HAP-1 (cell line): ENCODE results near the gene SH3D19.

Experiments
- DNase-seq, 2 experiments: peaks; one replicate each; pipeline ENCODE4 v3.0.0-alpha.2; 2016 to 2020; ENCODE audit warnings: low spot score in 2 of 2
- H3K27me3 ChIP-seq: fragments of 250-450 bp; sonication (Bioruptor Pico); 2 replicates; pipeline ENCODE4 v1.5.1; 2020; ENCODE audit warnings: low read depth, mild to moderate bottlenecking, moderate library complexity
- H3K36me3 ChIP-seq: fragments of 250-450 bp; sonication (Bioruptor Pico); replicated peaks from 2 replicates; pipeline ENCODE4 v1.5.1; 2020; ENCODE audit warnings: mild to moderate bottlenecking
- H3K4me1 ChIP-seq: fragments of 250-450 bp; sonication (Bioruptor Pico); 2 replicates; pipeline ENCODE4 v1.5.1; 2020; ENCODE audit warnings: mild to moderate bottlenecking
- H3K4me3 ChIP-seq: fragments of 250-450 bp; sonication (Bioruptor Pico); 2 replicates; pipeline ENCODE4 v1.5.1; 2020; ENCODE audit warnings: mild to moderate bottlenecking, moderate library complexity
- H3K9me3 ChIP-seq: fragments of 250-450 bp; sonication (Bioruptor Pico); 2 replicates; pipeline ENCODE4 v1.5.1; 2020; ENCODE audit warnings: mild to moderate bottlenecking, moderate library complexity
- in situ Hi-C: fragments of 300-500 bp; cut with MboI; formaldehyde crosslinking; loops from 3 replicates; pipeline ENCODE4 v1.14.3; 2020; ENCODE audit warnings: low sequenced_read_pairs, inconsistent platforms, mixed read lengths

SH3D19 gene

DNA sequence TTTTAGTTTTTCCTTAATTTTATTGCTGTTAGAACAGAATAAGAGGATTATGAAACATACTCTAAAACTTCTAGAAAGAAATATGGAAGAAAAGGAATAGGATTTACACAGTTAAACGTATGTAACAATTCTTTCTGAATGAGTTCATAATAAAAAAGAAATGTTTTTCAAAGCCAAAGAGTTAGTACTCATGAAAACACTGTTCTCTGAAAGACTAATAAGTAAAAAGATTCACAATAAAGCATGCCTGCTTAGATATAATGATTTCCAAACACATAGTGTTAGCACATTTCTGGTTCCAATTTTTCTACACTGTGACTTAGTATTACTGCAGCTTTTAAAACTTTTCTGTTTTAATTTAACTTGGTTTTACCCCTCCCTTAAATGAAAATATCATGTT lies 98.2 kb downstream of the SH3D19 start:
- H3K4me3 ChIP-seq, result no peak overlapping the region
- in situ Hi-C loops, result no loop called here
- DNase-seq, result no peak
- H3K36me3 ChIP-seq, result no peaks in the 10 kb centered on the region
- no peaks in the 10 kb centered on the region for H3K9me3 ChIP-seq
- H3K27me3 ChIP-seq, result no peaks in the 10 kb centered on the region
- peaks cover 8% of the 10 kb centered on the region; the same call in 1 of the 2 replicates for H3K4me1 ChIP-seq

DNA sequence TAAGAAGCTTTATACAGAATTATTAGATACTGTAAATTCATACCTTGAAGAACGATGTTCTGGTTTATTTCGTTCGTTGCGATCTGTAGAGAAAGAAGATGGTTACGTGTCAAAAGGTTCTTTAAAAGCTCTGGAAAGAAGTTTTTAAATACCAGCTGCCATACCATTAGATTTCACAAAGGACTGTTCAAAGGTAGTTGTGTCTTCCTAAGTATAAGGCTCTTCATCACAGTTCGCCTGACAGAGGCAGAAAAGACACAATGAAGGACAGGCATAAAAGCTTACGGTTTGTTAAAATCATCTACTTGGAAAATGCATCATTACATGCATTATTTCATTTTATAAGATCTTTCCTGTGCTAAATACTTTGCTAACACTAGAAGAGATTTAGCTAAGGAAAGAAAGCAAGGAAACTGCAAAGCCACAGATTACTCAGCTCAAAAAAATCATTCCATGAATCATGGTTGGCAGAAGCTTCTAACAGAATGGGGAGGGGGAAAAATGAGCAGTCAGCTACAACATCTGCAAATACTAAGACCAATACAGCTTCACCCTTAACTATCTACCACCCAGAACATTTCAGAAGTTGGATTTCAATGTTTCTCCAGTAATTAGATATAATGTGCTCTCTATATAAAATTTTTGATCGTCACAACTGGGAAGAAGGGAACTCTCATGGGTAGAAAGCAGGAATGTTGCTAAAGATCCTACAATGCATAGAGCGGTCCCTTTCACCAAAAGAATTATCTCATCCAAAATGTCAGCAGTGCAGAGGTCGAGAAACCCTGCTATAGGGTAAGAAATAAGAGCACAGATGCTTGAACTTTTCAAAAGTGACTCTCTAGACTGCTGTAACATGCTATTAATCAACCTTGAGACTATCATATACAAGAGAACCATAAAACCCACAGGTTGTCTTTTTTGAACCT lies 99.1 kb downstream of the SH3D19 start:
- in situ Hi-C loops, result no loop called here

DNA sequence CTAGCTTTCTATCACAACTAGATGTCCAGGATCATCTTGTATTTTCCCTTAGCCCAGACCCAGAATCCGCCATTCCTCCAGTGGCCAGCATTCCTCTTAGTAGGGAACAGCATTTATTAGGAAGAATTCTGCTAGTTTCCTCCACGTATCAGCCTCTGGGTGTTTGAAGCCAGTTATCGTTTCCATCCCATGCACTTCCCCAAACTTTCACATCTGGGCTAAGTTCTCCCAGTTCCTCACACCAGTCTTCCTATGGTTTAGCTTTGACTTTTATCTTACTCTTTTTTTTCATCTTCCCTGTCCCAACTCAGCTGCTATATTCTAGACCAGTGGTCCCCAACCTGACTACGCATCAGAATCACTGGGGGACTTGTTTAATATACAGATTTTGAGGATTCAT lies 101.9 kb downstream of the SH3D19 start:
- Histone ChIP-seq H3K4me3 (no peak overlapping the region), H3K9me3 (no peaks in the 10 kb centered on the region), H3K27me3 (no peaks in the 10 kb centered on the region), H3K36me3 (no peaks in the 10 kb centered on the region), H3K4me1 (peaks cover 8% of the 10 kb centered on the region; the same call in 1 of the 2 replicates)
- in situ Hi-C loops, result no loop called here
- DNase-seq, result no peak

More for the DNA sequence above, 99.1 kb downstream of the SH3D19 start:
- H3K4me3 ChIP-seq, result no peak overlapping the region
- H3K36me3 ChIP-seq, result no peaks in the 10 kb centered on the region
- DNase-seq, result no peak
- H3K9me3 ChIP-seq, result no peaks in the 10 kb centered on the region
- no peaks in the 10 kb centered on the region for H3K27me3 ChIP-seq
- peaks cover 8% of the 10 kb centered on the region; the same call in 1 of the 2 replicates for H3K4me1 ChIP-seq

DNA sequence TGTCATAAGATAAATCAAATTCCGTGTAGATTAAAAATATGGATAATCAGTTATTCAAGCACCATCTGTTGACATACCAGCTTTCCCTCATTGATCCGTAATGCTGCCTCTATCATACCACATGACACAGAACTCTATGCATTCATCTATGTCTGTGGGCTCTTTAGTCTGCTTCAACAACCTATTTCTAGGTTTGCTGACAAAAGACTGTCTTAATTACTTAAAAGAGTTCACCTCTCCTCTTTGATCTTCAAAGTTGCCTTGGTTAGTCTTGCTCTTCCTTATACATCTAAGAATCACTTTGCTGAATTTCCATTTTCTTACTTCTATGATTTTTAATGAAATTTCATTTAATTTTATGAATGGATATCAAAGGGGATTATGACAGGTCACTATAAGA lies 105.5 kb downstream of the SH3D19 start:
- H3K36me3 ChIP-seq, result no peaks in the 10 kb centered on the region
- DNase-seq, result no peak
- no peaks in the 10 kb centered on the region for H3K27me3 ChIP-seq
- no peaks in the 10 kb centered on the region for H3K9me3 ChIP-seq
- in situ Hi-C loops, result no loop called here
- no peak overlapping the region for H3K4me3 ChIP-seq
- H3K4me1 ChIP-seq, result no peaks in the 10 kb centered on the region

DNA sequence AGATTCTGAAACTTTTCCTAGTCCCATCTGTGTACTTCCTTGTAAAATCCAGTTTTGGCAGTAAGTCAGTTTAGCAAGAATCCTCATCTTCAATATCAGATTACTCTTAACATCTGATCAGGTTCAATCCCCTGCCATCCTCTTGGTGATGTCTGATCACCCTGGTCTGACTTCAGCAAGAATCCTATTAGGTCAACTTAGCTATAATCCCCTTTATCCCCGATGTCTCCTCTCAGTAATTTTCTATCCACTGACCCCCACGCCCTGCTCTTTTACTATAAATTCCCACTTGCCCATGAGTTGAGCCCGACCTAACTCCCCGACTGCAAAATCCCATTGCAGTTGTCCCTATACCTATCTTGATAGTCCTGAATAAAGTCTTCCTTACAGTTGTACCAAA lies 106.3 kb downstream of the SH3D19 start:
- in situ Hi-C loops, result no loop called here
- no peak for DNase-seq

DNA sequence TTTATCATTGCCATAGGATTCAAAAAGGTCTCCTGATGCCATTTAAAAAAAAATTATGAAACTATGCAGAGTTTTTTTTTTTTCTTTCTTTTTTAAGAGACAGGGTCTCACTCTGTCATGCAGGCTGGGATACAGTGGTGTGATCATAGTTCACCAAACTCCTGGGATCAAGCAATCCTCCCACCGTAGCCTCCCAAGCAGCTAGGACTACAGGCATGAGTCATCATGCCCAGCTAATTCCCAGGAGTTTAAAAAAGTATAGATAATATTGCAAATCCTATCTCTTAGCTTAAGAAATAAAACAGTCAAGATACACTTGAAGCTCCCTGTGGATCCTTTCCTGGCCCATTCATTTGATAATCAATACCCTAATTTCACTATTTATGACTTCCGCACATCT lies 107.1 kb downstream of the SH3D19 start:
- in situ Hi-C loops, result no loop called here
- Histone ChIP-seq H3K27me3 (no peaks in the 10 kb centered on the region), H3K9me3 (no peaks in the 10 kb centered on the region), H3K36me3 (no peaks in the 10 kb centered on the region), H3K4me3 (no peak overlapping the region), H3K4me1 (no peaks in the 10 kb centered on the region)
- no peak for DNase-seq

More for the DNA sequence above, 106.3 kb downstream of the SH3D19 start:
- no peaks in the 10 kb centered on the region for H3K27me3 ChIP-seq
- no peaks in the 10 kb centered on the region for H3K9me3 ChIP-seq
- no peaks in the 10 kb centered on the region for H3K36me3 ChIP-seq
- H3K4me3 ChIP-seq, result no peak overlapping the region
- H3K4me1 ChIP-seq, result no peaks in the 10 kb centered on the region

DNA sequence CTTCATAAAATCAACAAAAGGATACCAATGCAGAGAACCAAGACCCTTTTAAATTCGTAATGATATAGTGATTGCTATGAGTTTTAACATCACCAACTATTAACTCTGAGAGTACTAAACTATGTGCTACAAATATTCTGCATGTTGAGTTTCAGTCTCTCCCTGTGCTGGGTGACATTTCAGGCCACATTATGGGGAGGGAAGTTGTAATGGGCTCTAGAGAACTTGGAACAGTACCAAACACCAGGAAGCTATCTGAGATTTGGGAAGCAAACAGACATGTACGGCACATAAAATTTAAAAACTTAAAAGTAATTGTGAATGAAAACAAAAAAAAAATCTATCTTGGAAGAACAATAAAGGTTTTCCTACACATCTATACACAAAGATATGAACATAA lies 108.1 kb downstream of the SH3D19 start:
- in situ Hi-C loops, result no loop called here
- DNase-seq, result no peak
- Histone ChIP-seq H3K9me3 (no peaks in the 10 kb centered on the region), H3K4me3 (no peak overlapping the region), H3K36me3 (no peaks in the 10 kb centered on the region), H3K4me1 (no peaks in the 10 kb centered on the region), H3K27me3 (no peaks in the 10 kb centered on the region)

DNA sequence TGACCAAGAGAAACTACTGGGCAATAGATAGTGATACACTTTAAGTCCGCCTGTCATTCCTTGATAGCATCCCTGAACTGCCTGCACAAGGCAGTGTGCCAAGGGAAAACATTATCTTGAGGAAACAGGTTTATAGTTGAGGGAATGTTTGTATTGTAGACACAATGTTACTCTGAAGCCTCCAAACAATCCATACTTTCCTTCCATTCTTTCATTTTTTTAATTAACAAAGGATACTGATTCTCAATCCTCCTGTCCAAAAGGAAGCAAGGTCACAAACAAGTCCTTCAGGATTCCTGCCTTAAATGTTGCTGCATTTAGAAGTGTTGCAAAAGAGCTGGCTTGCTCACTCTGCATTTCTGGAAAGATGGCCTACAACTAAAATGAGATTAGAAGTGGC lies 110.1 kb downstream of the SH3D19 start:
- Histone ChIP-seq H3K4me3 (no peak overlapping the region), H3K27me3 (no peaks in the 10 kb centered on the region), H3K4me1 (no peaks in the 10 kb centered on the region), H3K36me3 (no peaks in the 10 kb centered on the region), H3K9me3 (no peaks in the 10 kb centered on the region)
- no peak for DNase-seq
- in situ Hi-C loops, result no loop called here

DNA sequence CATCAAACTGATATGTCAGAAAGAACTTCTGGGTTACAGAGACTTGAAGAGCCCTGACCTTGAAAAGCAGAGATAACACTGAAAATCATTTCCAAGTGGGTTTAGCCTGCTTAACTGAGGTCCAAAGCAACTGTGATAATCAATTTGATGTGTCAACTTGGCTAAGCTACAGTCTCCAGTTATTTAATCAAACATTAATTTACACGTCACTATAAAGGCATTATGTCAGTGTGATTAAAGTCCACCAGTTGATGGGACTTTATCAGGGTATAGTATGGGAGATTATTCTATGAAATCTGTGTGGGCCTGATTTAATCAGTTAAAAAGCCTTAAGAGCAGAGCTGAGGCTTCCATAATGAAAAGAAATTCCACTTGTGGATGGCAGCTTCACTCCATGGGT lies 117.5 kb downstream of the SH3D19 start:
- Histone ChIP-seq H3K36me3 (no peaks in the 10 kb centered on the region), H3K4me3 (no peak overlapping the region), H3K27me3 (no peaks in the 10 kb centered on the region), H3K4me1 (peaks cover 6% of the 10 kb centered on the region), H3K9me3 (no peaks in the 10 kb centered on the region)
- no peak for DNase-seq
- in situ Hi-C loops, result no loop called here

DNA sequence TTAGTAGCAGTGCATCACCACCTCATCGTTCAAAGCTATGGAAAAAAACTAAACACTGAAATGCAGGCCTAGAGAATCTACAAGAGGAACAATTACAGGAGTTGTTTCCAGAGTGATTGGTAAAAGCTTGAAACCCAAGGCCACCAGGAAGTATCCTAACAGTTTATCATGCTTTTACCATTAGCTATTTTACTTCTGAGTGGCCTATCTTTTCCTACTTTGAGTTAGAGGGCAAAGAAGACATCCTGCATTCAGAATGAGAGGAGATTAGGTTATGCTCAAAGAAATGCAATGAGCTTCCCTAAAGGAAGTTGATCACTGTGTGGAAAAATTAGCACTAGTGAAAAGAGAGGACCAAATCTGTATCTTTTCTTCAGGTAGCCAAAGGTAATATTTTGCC lies 118.2 kb downstream of the SH3D19 start:
- DNase-seq, result no peak
- Histone ChIP-seq H3K27me3 (no peaks in the 10 kb centered on the region), H3K4me1 (peaks cover 6% of the 10 kb centered on the region), H3K4me3 (no peak overlapping the region), H3K9me3 (no peaks in the 10 kb centered on the region), H3K36me3 (no peaks in the 10 kb centered on the region)
- in situ Hi-C loops, result no loop called here

DNA sequence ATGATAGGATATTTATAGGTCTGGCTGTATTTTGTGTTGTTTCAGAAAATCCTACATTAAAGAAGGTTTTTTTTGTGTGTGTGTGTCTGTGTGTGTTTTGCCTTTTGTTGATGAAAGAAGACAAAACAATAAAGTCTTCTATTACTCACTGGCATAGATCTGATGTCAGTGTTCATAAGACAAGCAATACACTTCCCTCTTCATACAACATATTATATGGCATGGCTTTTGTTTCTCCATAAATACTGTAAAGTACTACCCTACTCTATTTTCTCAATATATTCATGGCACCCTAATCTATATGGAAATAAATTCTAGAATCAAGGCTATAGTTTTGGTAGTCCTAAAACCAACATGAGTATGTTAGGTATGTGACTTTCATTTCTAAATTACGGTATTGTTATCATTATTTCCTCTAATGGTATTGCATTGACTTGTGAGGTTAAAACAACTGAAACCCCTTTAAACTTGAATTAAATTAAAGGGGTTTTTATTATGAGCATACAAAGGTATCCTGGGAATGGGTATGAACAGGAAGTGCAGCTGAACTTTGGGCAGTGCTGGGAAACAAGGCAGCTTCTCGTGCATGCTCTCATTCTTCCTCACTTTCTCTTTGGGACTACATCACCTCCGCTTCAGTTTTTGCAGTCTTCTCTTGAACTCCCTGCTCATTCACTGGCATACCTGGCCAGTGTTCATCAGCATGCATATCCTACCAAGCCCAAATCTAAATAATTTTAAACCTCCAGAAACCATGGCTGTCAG lies 119.0 kb downstream of the SH3D19 start:
- in situ Hi-C loops, result no loop called here

DNA sequence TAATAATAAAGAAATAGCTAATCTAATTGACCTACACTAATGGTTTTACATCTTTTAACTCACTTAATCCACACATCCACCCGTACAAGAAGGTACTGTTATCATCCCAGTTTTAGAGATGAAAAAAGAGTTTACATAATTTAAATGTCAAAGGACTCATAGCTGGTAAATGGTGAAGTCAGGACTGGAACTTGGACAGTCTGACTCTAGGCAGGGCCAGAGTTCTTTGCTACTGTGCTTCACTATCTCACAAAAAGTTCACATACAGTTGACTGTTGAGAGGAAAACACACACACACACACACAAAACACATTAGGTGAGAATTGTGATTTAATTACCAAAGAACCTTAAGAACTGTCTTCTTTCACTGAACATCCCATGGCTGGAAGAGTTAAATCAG lies 119.7 kb downstream of the SH3D19 start:
- no peak for DNase-seq
- Histone ChIP-seq H3K27me3 (no peaks in the 10 kb centered on the region), H3K4me1 (peaks cover 6% of the 10 kb centered on the region), H3K36me3 (no peaks in the 10 kb centered on the region), H3K9me3 (no peaks in the 10 kb centered on the region), H3K4me3 (no peak overlapping the region)
- in situ Hi-C loops, result no loop called here

More for the DNA sequence above, 119.0 kb downstream of the SH3D19 start:
- Histone ChIP-seq H3K9me3 (no peaks in the 10 kb centered on the region), H3K27me3 (no peaks in the 10 kb centered on the region), H3K4me3 (no peak overlapping the region), H3K36me3 (no peaks in the 10 kb centered on the region), H3K4me1 (peaks cover 6% of the 10 kb centered on the region)
- no peak for DNase-seq

DNA sequence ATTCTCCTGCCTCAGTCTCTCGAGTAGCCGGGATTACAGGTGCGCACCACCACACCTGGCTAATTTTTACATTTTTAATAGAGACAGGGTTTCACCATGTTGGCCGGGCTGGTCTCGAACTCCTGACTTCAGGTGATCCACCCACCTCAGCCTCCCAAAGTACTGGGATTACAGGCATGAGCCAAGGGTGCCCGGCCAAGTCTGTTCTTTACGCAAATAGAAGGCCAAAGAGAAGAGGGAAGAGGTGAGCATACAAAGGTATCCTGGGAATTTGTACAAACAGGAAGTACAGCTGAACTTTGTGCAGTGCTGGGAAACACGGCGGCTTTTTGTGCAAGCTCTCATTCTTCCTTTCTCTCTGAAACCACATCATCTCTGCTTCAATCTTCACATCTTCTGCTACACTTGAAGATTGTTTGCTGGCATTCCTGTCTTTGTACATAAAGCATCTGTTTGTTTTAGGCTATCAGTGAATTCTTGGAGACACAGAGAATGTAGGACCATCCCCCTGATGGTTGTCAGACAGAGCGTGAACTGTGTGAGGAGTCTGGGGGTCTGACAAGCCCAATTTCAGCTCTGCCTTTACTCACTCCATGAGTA lies 120.4 kb downstream of the SH3D19 start:
- Histone ChIP-seq H3K9me3 (no peaks in the 10 kb centered on the region), H3K27me3 (no peaks in the 10 kb centered on the region), H3K4me3 (no peak overlapping the region), H3K4me1 (peaks cover 6% of the 10 kb centered on the region), H3K36me3 (no peaks in the 10 kb centered on the region)
- DNase-seq, result no peak
- in situ Hi-C loops, result no loop called here
